SKM-1 (cell line): Measurements from ENCODE around the gene TOR1AIP2.

Source experiments
- DNase-seq: peaks from one replicate; lab custom pipeline; 2025; ENCODE audit not compliant: unreplicated experiment; lab: John Stamatoyannopoulos, UW

The TOR1AIP2 gene

GRCh38 chr1:179877586-179878265 is at the start of gene TOR1AIP2:
Gene TOR1AIP2, minus strand, starts transcription at chr1:179877803. Its CDS starts 25,138 bp downstream, at chr1:179852665.
- DNase-seq = peak; percentile 93

- DNase-seq = no peak
Measured at GRCh38 chr1:179926850-179927205, 49.2 kb upstream of the TOR1AIP2 start.

GRCh38 chr1:179925922-179926849 is 48.6 kb upstream of the TOR1AIP2 start:
- no peak for DNase-seq

GRCh38 chr1:179925302-179925701 is 47.7 kb upstream of the TOR1AIP2 start:
- no peak for DNase-seq

- DNase-seq = no peak
Measured at GRCh38 chr1:179924268-179924667, 46.7 kb upstream of the TOR1AIP2 start.

GRCh38 chr1:179923029-179923428 is 45.4 kb upstream of the TOR1AIP2 start:
- DNase-seq = peak; percentile 52

DNA sequence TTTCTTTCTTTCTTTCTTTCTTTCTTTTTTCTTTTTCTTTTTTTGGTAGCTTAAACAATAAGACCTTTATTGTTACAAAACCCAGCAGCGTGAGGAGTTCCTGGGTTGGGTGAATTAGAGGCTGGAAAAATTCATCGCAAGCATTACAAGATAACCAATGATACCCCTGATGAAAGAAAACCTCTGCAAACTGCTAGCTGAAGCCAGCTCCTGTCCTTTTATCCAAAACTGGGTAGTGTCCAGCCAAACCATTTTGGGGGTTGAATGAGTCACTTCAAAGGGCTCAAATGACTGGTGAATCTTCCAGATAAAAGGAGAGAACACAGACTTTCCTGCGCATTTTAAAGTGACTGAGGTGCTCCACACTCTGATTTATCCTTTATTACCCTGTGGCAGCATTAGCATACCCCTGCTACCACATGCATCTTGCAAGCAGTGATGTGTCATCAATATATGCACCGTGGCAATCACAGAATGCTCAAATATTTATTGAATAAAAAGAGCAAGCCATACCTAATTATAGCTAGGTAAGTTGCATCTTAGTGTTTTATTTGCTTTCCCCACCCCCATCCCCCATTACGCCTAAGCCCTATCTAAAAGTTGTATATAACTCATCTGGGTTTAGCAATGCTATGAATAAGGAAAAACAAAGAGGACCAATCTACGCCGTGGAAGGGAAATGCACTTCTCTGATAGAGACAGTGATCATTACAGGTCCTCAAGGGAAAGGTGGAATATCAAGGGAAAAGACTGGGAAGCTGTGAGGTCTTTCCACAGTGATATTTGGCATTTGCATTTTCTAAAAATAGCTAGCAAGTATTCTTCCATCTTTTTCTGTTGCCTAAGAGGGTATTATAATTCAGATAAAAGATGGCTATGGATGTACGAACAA is 44.6 kb upstream of the TOR1AIP2 start:
- no peak for DNase-seq

DNA sequence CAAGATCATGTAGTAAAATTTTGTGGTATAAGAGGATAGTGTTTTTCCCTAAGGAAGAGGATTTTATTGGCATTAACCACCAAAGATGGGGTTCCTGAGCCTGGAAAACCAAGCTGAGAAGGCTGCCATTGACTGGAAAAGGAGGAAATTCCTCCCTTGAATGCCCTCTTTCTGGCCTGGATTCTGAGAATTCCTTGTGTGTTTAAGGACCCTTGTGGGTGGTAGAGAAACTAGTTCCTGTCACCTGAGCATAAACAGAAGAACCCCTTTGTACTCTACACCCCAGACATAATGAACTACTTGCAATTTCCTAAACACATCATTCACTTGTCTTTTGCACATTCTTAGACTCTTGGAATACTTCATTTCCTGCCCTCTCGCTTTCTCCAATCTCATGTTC is 43.9 kb upstream of the TOR1AIP2 start:
- no peak for DNase-seq

- no peak for DNase-seq
Measured at GRCh38 chr1:179917601-179918429, 40.2 kb upstream of the TOR1AIP2 start.

GRCh38 chr1:179911812-179912211 is 34.2 kb upstream of the TOR1AIP2 start:
- DNase-seq = no peak

GRCh38 chr1:179910934-179911333 is 33.3 kb upstream of the TOR1AIP2 start:
- no peak for DNase-seq

GRCh38 chr1:179889589-179889988 is 12.0 kb upstream of the TOR1AIP2 start:
- no peak for DNase-seq

GRCh38 chr1:179888071-179888470 is 10.5 kb upstream of the TOR1AIP2 start:
- DNase-seq = peak; percentile 39

GRCh38 chr1:179883745-179884138 is 6.1 kb upstream of the TOR1AIP2 start:
- DNase-seq = no peak

DNA sequence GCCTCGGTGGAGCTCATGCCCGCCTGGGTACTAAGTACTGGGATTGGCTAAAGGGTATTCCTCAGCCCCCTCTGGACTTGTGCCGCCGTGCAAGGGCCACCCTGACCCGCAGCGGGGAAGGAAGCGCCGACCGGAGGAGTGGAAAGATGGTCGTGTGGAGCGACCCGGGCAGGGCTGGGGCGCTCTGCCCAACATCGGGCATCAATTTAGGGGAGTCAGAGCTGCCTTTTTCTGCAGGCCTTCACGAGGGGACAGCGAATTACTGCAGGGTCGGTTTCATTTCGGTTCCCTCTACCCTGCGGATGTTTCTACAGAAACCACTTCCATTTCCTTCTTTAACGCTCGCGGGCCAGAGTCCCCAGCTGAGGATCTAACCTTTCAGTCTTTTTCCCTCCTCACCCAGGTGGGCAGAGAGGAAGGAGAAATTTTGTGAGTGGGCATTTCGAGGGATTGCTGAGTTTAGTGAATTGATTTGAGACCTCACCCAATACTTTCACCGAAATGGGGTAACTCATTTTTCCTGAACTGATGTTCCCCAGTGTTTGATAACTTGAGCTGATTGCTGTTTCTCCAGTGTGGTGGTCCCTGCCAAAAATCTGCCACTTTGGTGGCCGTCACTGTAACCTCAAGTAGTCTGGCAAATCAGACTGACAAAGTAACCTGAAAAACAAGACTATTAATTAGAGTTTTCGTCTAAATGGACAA is 5.6 kb upstream of the TOR1AIP2 start:
- DNase-seq = no peak

- DNase-seq = peak; percentile 99
Measured at GRCh38 chr1:179882253-179883039, 4.8 kb upstream of the TOR1AIP2 start, which contains the start of gene TOR1AIP1. Gene TOR1AIP1, plus strand, starts transcription at chr1:179882285. Its CDS starts 218 bp downstream, at chr1:179882503.

GRCh38 chr1:179881642-179882252 is 4.1 kb upstream of the TOR1AIP2 start:
- no peak for DNase-seq

DNA sequence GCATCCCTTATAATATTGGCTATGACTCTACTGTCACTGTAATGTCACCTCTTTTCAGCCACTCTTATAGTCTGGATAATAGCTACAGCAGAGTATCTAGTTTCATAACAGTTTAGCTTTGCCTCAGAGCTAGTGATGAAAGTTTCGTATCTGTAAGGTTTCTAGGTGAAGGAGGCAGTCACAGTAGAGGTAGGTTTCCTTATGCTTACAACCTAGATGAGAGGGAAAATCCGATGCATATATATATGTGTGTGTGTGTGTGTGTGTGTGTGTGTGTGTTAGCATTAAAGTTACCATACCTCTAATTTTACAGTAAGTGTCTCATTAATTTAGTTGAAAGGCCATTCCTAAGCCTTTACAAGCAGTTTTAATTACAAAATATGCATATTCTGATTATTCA is 2.2 kb upstream of the TOR1AIP2 start:
- no peak for DNase-seq
